GM12891 (cell line): ENCODE measurements around the gene MRM3.

ENCODE experiments used
- POLR2A ChIP-seq: IDR thresholded peaks from 2 replicates; pipeline ENCODE4 v1.6.1; 2011; ENCODE audit warnings: low read depth, low read length, control low read depth
- POLR2AphosphoS5 ChIP-seq: IDR thresholded peaks from 2 replicates; pipeline ENCODE4 v1.6.1; 2011; ENCODE audit warnings: low read depth, low read length, control low read depth

DNA sequence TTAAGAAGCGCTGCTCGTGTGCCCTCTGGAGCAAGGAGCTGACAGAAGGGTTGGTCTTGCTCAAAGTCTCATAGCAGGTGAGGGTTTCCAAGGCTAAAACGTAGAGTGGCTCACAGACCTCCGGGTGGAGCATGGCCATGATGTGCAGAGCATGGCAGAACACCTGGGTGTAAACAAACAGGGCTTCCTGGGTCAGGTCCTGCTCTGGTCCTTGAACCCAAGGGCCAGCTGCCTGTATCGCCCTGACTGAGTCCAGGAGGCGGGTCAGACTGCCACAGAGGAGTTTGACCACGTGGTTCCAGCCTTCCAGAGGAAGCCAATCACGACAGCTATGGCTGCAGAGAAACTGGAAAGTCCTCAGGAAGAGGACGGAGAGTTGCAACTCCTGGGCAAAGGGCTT is 37.2 kb upstream of the MRM3 start:
- TF ChIP-seq POLR2A (no peak), POLR2AphosphoS5 (0 out of 2 replicates have a peak, but pooled peaks have one; percentile 5)
